Inflammatory macrophage (primary cell): ENCODE measurements around the gene CLEC4M.

Experiments used
- DNase-seq, 2 donors: peaks; one replicate each; pipeline ENCODE4 v3.0.0-alpha.2; 2020 to 2022
- total RNA-seq, 18 experiments: gene quantifications; one replicate each; lab custom pipeline; 2026; ENCODE audit warnings: mixed read lengths in 6 of 18, inconsistent platforms in 2 of 18; lab: John Stamatoyannopoulos, UW

Gene CLEC4M
- 0 to 0.22 (median 0) reads per million in 18 experiments for total RNA-seq

GRCh38 chr19:7762719-7763293 is at the start of gene CLEC4M:
TSS of gene CLEC4M (plus strand) at chr19:7763243. CDS start at chr19:7763267, 24 bp downstream.
- DNase-seq: no peak

- no peak for DNase-seq
Measured at GRCh38 chr19:7715671-7716070, 47.4 kb upstream of the CLEC4M start.

- DNase-seq: no peak
Measured at GRCh38 chr19:7716762-7717161, 46.3 kb upstream of the CLEC4M start.

- DNase-seq: no peak
Measured at GRCh38 chr19:7718668-7719067, 44.4 kb upstream of the CLEC4M start.

GRCh38 chr19:7720351-7720750 is 42.7 kb upstream of the CLEC4M start:
- DNase-seq: no peak

- no peak for DNase-seq
Measured at GRCh38 chr19:7722231-7722651, 40.8 kb upstream of the CLEC4M start.

GRCh38 chr19:7725791-7726190 is 37.3 kb upstream of the CLEC4M start:
- no peak for DNase-seq

- no peak for DNase-seq
Measured at GRCh38 chr19:7729211-7729610, 33.8 kb upstream of the CLEC4M start.

GRCh38 chr19:7729831-7730285 is 33.2 kb upstream of the CLEC4M start:
- no peak for DNase-seq

- no peak for DNase-seq
Measured at GRCh38 chr19:7730286-7731217, 32.5 kb upstream of the CLEC4M start.

GRCh38 chr19:7731218-7731595 is 31.8 kb upstream of the CLEC4M start:
- DNase-seq: no peak

GRCh38 chr19:7731615-7732014 is 31.4 kb upstream of the CLEC4M start:
- no peak for DNase-seq

GRCh38 chr19:7732045-7732444 is 31.0 kb upstream of the CLEC4M start, which contains the start of gene CLEC4G:
TSS of gene CLEC4G (minus strand) at chr19:7732110. CDS start at chr19:7732102, 8 bp downstream.
- no peak for DNase-seq

- no peak for DNase-seq
Measured at GRCh38 chr19:7733376-7733775, 29.7 kb upstream of the CLEC4M start.

- peak; percentile 86 to 92 for DNase-seq
Measured at GRCh38 chr19:7734220-7735203, 28.5 kb upstream of the CLEC4M start.

GRCh38 chr19:7736148-7736547 is 26.9 kb upstream of the CLEC4M start:
- no peak for DNase-seq

GRCh38 chr19:7737215-7737614 is 25.8 kb upstream of the CLEC4M start:
- no peak for DNase-seq

GRCh38 chr19:7738023-7738422 is 25.0 kb upstream of the CLEC4M start:
- DNase-seq: no peak

- peak; percentile 25 to 29 for DNase-seq
Measured at GRCh38 chr19:7739211-7739755, 23.8 kb upstream of the CLEC4M start.

GRCh38 chr19:7739801-7740681 is 23.0 kb upstream of the CLEC4M start:
- DNase-seq: no peak

- DNase-seq: peak in 1 of 2 donors; percentile 13
Measured at GRCh38 chr19:7740682-7741054, 22.4 kb upstream of the CLEC4M start.
